Suprapubic skin (tissue), 4 donors: ENCODE data around the gene MYO9A. TPM values are rescaled to one million over a fixed set of nuclear protein-coding genes. Genes with fewer than 3 reads are reported as not detected.
"Not testable (repeated sequence)": the region's sequence is repeated elsewhere in the genome, so short reads cannot be mapped to it uniquely, and the experiment has no call there.

Experiments used
- DNase-seq, 2 donors: peaks; one replicate each; pipeline ENCODE4 v3.0.0-alpha.2; 2019; ENCODE audit warnings: low spot score in 2 of 2
- H3K27ac ChIP-seq: fragments of 200-600 bp; sonication (generic); one replicate; pipeline ENCODE4 v1.5.1; 2019
- H3K27me3 ChIP-seq: fragments of 200-600 bp; sonication (generic); one replicate; pipeline ENCODE4 v1.5.1; 2019
- H3K36me3 ChIP-seq: fragments of 200-600 bp; sonication (generic); one replicate; pipeline ENCODE4 v1.5.1; 2019
- H3K4me1 ChIP-seq: fragments of 200-600 bp; sonication (generic); one replicate; pipeline ENCODE4 v1.5.1; 2019
- H3K4me3 ChIP-seq: fragments of 200-600 bp; sonication (generic); one replicate; pipeline ENCODE4 v1.5.1; 2019; ENCODE audit warnings: mild to moderate bottlenecking
- H3K9me3 ChIP-seq: fragments of 200-600 bp; sonication (generic); one replicate; pipeline ENCODE4 v1.5.1; 2019
- CTCF ChIP-seq, 2 donors: fragments of 200-600 bp in 1 of 2; fragments of 450-650 bp in 1 of 2; sonication (generic) in 1 of 2; IDR thresholded peaks; one replicate each; pipeline ENCODE4 v1.5.1; 2016 to 2019; ENCODE audit warnings: antibody characterized with exemption in 2 of 2, mild to moderate bottlenecking in 1 of 2, moderate library complexity in 1 of 2
- EP300 ChIP-seq: sonication (generic); formaldehyde crosslinking; IDR thresholded peaks from one replicate; pipeline ENCODE4 v1.6.1; 2017; ENCODE audit warnings: antibody characterized with exemption
- POLR2A ChIP-seq, 2 donors: fragments of 450-650 bp; IDR thresholded peaks; one replicate each; pipeline ENCODE4 v1.6.1; 2017; ENCODE audit warnings: antibody characterized with exemption in 2 of 2, mild to moderate bottlenecking in 2 of 2, moderate library complexity in 2 of 2
- POLR2AphosphoS5 ChIP-seq, 3 donors: sonication (generic); formaldehyde crosslinking; IDR thresholded peaks; one replicate each; pipeline ENCODE4 v1.6.1; 2017; ENCODE audit warnings: antibody characterized with exemption in 3 of 3
- WGBS: methylation state at CpG from one replicate; pipeline ENCODE4 v1.1.5; 2018; 5-methylcytosine and 5-hydroxymethylcytosine counted together
- total RNA-seq, 4 donors: library from RNA; depleted of rRNA; stranded (reverse); fragments of >200 nt; gene quantifications; one replicate each; pipeline ENCODE4 v1.1.0, GENCODE V29; 2016

The MYO9A gene
- total RNA-seq, 4 donors from 2014 or later: 54.0 to 89.7 (median 61.8) TPM

GRCh38 chr15:72060687-72061250, 57.2 kb downstream of the MYO9A start:
- Histone ChIP-seq H3K4me3 (no peak overlapping the region), H3K27me3 (no peaks in the 10 kb centered on the region), H3K36me3 (no peaks in the 10 kb centered on the region), H3K9me3 (no peaks in the 10 kb centered on the region), H3K4me1 (peaks cover 18% of the 10 kb centered on the region), H3K27ac (no peak overlapping the region)
- TF ChIP-seq POLR2A (IDR thresholded peaks at IDR 0.05) (no peak), EP300 (no peak)
- no peak for DNase-seq
- 77% methylated on average over 2 of the region's 2 CpGs for WGBS

- Histone ChIP-seq H3K4me1 (peaks cover 18% of the 10 kb centered on the region), H3K27me3 (no peaks in the 10 kb centered on the region), H3K4me3 (no peak overlapping the region), H3K36me3 (no peaks in the 10 kb centered on the region), H3K9me3 (no peaks in the 10 kb centered on the region), H3K27ac (no peak overlapping the region)
- 22% methylated on average over 1 of the region's 1 CpG for WGBS
- DNase-seq: no peak
- TF ChIP-seq CTCF (IDR thresholded peaks at IDR 0.05): no peak
- no peak for TF ChIP-seq EP300
- TF ChIP-seq POLR2AphosphoS5 (IDR thresholded peaks at IDR 0.05): no peak
- no peak for TF ChIP-seq POLR2A (IDR thresholded peaks at IDR 0.05)
Measured at GRCh38 chr15:72058585-72058984, 59.4 kb downstream of the MYO9A start.

- WGBS: 67% methylated on average over 4 of the region's 4 CpGs
- TF ChIP-seq CTCF (IDR thresholded peaks at IDR 0.05) (no peak), EP300 (no peak), POLR2AphosphoS5 (IDR thresholded peaks at IDR 0.05) (no peak), POLR2A (IDR thresholded peaks at IDR 0.05) (no peak)
- Histone ChIP-seq H3K4me3 (no peak overlapping the region), H3K9me3 (no peaks in the 10 kb centered on the region), H3K4me1 (peaks cover 18% of the 10 kb centered on the region), H3K27ac (no peak overlapping the region), H3K27me3 (no peaks in the 10 kb centered on the region), H3K36me3 (no peaks in the 10 kb centered on the region)
- no peak for DNase-seq
Measured at GRCh38 chr15:72057548-72058091, 60.3 kb downstream of the MYO9A start.

- DNase-seq, H3K4me3 ChIP-seq, H3K36me3 ChIP-seq, H3K9me3 ChIP-seq, H3K27ac ChIP-seq, H3K27me3 ChIP-seq: not testable (repeated sequence)
- WGBS: 95% methylated on average over 2 of the region's 2 CpGs
- peaks cover 20% of the 10 kb centered on the region for H3K4me1 ChIP-seq
Measured at GRCh38 chr15:72056217-72056616, 61.7 kb downstream of the MYO9A start.

GRCh38 chr15:72053297-72053696, 64.7 kb downstream of the MYO9A start:
- H3K27me3 ChIP-seq, DNase-seq, H3K36me3 ChIP-seq, H3K9me3 ChIP-seq, H3K27ac ChIP-seq, H3K4me3 ChIP-seq: not testable (repeated sequence)
- 97% methylated on average over 7 of the region's 7 CpGs for WGBS
- H3K4me1 ChIP-seq: peaks cover 13% of the 10 kb centered on the region

- Histone ChIP-seq H3K4me1 (peaks cover 4% of the 10 kb centered on the region), H3K36me3 (peaks cover 11% of the 10 kb centered on the region), H3K27ac (no peak overlapping the region), H3K27me3 (no peaks in the 10 kb centered on the region), H3K9me3 (no peaks in the 10 kb centered on the region), H3K4me3 (no peak overlapping the region)
- DNase-seq: no peak
- TF ChIP-seq POLR2AphosphoS5 (IDR thresholded peaks at IDR 0.05) (no peak), EP300 (no peak), POLR2A (IDR thresholded peaks at IDR 0.05) (no peak), CTCF (IDR thresholded peaks at IDR 0.05) (no peak)
- 91% methylated on average over 1 of the region's 1 CpG for WGBS
Measured at GRCh38 chr15:72050700-72051099, 67.2 kb downstream of the MYO9A start.

GRCh38 chr15:72047020-72047419, 70.9 kb downstream of the MYO9A start:
- Histone ChIP-seq H3K9me3 (no peaks in the 10 kb centered on the region), H3K36me3 (peaks cover 20% of the 10 kb centered on the region), H3K27me3 (no peaks in the 10 kb centered on the region), H3K27ac (no peak overlapping the region), H3K4me3 (no peak overlapping the region), H3K4me1 (no peaks in the 10 kb centered on the region)
- TF ChIP-seq EP300 (no peak), POLR2A (IDR thresholded peaks at IDR 0.05) (no peak), POLR2AphosphoS5 (IDR thresholded peaks at IDR 0.05) (no peak), CTCF (IDR thresholded peaks at IDR 0.05) (no peak)
- DNase-seq: no peak
